GM10266 (cell line): ENCODE measurements around the gene EXOG.

Experiments
- DNase-seq: peaks from one replicate; pipeline ENCODE4 v3.0.0; 2012; ENCODE audit errors: extremely low spot score
- CTCF ChIP-seq: IDR thresholded peaks from 2 replicates; pipeline ENCODE4 v1.5.1; 2012; ENCODE audit warnings: mild to moderate bottlenecking, low read depth; ENCODE audit not compliant: control insufficient read depth, insufficient read depth; ENCODE audit errors: missing control alignments

EXOG gene

GRCh38 chr3:38522002-38522401 is 25.9 kb downstream of the EXOG start:
- DNase-seq: no peak
- TF ChIP-seq CTCF: no peak

DNA sequence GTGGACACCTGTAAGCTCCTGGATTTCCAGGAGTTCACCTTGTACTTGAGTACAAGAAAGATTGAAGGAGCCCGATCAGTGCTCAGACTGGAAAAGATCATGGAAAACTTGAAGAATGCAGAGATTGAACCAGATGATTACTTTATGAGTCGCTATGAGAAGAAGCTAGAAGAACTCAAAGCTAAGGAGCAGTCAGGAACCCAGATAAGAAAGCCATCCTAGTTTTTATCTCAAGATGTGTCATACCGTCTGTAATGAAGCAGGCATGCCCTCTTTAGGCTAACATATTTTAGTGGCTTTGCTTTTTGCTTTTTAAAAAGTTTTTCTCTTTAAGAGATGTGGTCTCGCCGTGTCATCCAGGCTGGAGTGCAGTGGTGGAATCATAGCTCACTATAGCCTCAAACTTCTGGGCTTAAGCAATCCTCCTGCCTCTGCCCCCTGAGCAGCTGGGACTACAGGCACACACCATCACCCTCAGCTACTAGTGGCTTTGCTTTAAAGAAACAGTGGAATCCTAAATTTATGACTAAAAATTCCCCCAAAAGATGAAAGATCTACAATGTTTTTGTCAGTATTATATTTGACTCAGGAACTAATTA is 28.1 kb downstream of the EXOG start:
- DNase-seq: no peak
- TF ChIP-seq CTCF: no peak

DNA sequence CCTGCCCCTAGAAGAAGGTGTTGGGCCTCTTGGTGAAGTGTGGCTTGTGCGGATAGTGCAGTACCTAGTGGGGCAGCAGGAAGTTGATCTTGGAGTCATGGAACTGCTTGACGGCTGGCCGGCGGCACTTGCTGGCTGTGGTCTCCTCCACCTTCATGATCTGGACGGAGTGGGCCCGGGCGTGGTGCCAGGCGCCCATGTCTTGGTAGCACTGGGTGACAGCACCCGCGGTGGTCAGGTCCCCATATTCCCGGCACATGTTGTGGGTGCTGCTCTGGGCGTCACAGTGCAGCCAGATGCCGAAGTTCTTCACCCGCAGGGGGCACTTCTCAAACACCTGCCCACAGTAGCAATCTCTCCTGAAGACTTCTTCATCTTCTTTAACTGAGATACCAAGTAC is 30.7 kb downstream of the EXOG start:
- DNase-seq: no peak
- TF ChIP-seq CTCF: no peak

- peak; percentile 9 for TF ChIP-seq CTCF
- no peak for DNase-seq
Measured at GRCh38 chr3:38528457-38528856, 32.3 kb downstream of the EXOG start.

- no peak for DNase-seq
- TF ChIP-seq CTCF: no peak
Measured at GRCh38 chr3:38532529-38532928, 36.4 kb downstream of the EXOG start.

DNA sequence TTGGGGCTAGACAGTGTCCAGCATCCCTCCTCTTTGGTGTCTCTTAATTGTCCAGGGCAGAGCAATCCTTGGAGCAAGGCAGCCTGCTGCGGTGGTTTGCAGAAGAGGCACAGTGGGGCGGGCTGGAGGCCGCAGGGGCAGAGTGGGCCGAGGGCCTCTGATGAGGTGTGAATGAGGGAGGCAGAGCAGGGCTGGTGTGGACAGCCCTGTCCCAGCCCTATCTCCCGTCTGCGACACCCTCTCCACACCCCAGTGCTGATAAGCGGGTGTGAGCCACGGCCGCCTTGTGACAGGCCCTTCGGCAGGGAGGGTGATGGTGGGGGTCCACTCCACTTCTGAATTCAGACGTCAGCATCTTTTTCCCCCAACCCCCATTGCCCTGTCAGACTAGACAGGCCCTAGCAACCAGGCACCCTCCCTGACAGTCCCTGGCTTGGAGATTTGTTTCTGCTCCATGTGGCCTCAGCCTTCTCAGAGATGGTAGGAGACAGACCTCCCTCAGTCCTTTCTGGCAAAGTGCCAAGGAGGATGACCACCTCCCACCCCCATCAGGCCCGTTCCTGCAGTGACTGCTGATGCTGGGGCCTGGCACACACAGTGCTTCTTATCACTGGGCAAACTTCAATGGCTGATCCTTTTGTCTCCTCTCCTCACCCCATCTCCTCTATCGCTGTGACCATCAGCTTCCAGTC is 37.3 kb downstream of the EXOG start:
- TF ChIP-seq CTCF: no peak
- DNase-seq: no peak

DNA sequence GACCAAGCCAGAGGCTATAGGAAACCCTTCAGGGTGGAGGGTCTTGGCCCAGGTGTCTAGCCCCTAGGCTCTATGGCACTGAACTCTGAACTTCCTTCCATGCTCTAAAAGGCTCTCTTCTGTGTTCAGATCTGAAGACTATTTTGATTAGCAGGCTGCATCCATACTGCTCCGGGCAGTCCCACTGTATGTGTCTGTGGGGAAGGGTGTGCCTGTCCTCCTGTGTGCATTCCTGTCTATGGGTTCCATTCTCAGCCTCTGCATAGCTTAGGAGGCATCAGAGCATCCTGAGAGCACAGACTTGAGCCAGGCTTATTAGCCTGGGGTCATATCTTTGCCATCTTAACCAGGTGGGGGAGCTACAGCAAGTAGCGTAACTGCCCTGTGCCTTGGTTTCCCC is 38.0 kb downstream of the EXOG start:
- no peak for TF ChIP-seq CTCF
- no peak for DNase-seq
